GM13976 (cell line): ENCODE measurements around the gene CCDC200.
A peak's percentile ranks its signal among the peaks of the same experiment; 100 is the strongest.

Experiments
- DNase-seq: peaks from one replicate; pipeline ENCODE4 v3.0.0; 2012; ENCODE audit warnings: low spot score
- in situ Hi-C: fragments of 300-500 bp; cut with MboI; formaldehyde crosslinking; loops from one replicate; pipeline ENCODE4 v1.12.0; 2022; ENCODE audit warnings: low sequenced_read_pairs, mixed read lengths, inconsistent platforms; ENCODE audit not compliant: unreplicated experiment
- TF ChIP-seq, protein P1 (sequence below): IDR thresholded peaks from 2 replicates; pipeline ENCODE4 v1.5.1; 2012; ENCODE audit warnings: borderline replicate concordance, mild to moderate bottlenecking; ENCODE audit not compliant: insufficient read depth; ENCODE audit errors: extremely low read depth, missing control alignments, control extremely low read depth

Gene CCDC200

DNA sequence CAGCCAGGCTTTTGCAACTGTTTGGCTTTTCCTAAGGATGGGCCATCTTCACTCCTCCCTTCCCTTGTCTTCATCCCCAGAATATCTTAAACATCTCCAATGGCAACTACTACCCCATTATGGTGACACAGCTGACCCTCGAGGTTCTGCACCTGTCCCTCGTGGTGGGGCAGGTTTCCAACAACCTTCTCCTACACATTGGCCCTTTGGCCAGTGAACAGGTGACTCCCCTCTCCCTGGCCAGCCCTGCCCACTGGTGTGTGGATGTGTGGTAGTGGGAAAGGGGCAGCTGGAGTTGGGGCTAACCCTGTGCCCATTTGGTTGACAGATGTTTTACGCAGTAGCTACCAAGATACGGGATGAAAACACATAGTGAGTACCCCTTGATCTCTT is 12.1 kb downstream of the CCDC200 start:
- in situ Hi-C loops, result loop anchor here (25.0 kb wide), 1 partner anchor 96 kb away; no protein-coding TSS in a partner anchor
- TF ChIP-seq, protein P1, sequence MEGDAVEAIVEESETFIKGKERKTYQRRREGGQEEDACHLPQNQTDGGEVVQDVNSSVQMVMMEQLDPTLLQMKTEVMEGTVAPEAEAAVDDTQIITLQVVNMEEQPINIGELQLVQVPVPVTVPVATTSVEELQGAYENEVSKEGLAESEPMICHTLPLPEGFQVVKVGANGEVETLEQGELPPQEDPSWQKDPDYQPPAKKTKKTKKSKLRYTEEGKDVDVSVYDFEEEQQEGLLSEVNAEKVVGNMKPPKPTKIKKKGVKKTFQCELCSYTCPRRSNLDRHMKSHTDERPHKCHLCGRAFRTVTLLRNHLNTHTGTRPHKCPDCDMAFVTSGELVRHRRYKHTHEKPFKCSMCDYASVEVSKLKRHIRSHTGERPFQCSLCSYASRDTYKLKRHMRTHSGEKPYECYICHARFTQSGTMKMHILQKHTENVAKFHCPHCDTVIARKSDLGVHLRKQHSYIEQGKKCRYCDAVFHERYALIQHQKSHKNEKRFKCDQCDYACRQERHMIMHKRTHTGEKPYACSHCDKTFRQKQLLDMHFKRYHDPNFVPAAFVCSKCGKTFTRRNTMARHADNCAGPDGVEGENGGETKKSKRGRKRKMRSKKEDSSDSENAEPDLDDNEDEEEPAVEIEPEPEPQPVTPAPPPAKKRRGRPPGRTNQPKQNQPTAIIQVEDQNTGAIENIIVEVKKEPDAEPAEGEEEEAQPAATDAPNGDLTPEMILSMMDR, result no peak

DNA sequence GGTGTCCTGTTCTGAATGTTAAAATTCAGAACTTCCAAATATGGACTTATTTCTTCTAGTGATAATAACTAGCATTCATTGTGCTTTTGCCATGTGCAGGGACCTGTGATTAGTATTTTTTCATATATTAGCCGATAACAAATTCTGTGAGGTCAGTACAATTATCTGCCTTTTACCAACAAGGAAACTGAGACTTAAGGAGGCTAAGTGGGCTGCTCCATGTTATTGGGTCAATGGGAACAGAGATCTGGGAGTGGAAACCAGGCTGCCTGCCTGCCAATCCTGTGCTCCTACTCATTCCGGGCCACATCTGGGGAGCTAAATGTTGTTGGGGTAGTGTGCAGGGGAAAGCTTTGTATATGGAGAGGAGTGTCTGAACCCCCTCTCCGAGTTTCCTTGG is 13.1 kb downstream of the CCDC200 start:
- TF ChIP-seq, protein P1, result no peak
- in situ Hi-C loops, result loop anchor here (25.0 kb wide), 1 partner anchor 97 kb away; no protein-coding TSS in a partner anchor
- no peak for DNase-seq

More for the DNA sequence above, 12.1 kb downstream of the CCDC200 start:
- no peak for DNase-seq

DNA sequence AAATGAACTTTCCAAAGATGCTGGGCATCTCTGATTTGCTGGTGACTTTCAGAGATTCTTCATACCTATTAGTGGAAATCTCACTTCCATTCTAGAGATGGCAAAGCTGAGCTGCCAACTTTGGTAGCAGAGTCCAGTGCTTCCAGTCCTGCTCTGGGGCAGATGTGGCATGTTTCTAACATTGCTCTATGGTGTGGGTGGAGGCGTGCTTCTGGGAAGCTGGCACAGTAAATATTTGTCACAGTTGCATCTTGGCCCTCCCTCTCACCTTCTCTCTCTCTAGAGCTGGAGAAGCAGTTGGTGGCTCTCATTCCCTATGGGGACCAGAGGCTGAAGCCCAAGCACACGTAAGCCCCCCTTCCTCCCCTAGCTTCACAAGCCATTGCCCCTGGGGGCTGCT is 14.9 kb downstream of the CCDC200 start:
- in situ Hi-C loops, result loop anchor here (25.0 kb wide), 1 partner anchor 99 kb away; no protein-coding TSS in a partner anchor
- DNase-seq, result no peak

DNA sequence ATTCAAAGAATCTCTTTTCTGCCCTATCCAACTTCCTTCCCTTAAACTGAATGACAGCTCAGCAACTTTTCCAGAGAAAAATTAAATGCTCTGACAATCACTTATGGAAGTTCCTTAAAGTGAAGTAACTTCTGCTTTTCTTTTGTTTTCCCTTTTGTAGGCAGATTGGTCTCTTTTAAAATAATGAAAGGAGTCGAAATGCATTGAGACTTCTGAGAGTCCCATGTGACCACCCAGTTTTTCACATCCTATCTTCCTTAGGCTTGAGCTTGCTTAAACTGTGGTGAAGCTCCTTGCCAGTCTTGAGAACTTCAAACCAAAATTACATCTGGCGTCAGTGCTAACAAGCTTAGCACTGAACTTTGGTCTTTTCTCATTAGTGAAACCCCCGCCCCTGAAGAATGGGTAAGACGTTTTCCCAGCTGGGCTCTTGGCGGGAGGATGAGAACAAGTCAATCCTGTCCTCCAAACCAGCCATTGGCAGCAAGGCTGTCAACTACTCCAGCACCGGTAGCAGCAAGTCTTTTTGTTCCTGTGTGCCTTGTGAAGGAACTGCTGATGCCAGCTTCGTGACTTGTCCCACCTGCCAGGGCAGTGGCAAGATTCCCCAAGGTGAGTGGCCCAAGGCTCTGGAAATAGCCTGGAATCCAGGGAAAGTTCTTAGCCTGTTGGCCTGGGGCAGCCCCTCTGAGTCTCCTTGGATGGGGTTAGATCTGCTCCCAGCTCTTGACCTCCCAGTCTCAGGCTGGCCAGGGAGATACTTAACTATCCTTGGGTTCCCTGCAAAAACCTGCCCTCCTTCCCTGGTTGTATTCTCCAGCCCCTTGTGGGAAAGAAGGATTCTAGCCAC is 15.6 kb downstream of the CCDC200 start:
- TF ChIP-seq, protein P1, result no peak
- in situ Hi-C loops, result loop anchor here (25.0 kb wide), 1 partner anchor 99 kb away; no protein-coding TSS in a partner anchor
- peak; percentile 40 for DNase-seq

More for the DNA sequence above, 14.9 kb downstream of the CCDC200 start:
- TF ChIP-seq, protein P1, result no peak

DNA sequence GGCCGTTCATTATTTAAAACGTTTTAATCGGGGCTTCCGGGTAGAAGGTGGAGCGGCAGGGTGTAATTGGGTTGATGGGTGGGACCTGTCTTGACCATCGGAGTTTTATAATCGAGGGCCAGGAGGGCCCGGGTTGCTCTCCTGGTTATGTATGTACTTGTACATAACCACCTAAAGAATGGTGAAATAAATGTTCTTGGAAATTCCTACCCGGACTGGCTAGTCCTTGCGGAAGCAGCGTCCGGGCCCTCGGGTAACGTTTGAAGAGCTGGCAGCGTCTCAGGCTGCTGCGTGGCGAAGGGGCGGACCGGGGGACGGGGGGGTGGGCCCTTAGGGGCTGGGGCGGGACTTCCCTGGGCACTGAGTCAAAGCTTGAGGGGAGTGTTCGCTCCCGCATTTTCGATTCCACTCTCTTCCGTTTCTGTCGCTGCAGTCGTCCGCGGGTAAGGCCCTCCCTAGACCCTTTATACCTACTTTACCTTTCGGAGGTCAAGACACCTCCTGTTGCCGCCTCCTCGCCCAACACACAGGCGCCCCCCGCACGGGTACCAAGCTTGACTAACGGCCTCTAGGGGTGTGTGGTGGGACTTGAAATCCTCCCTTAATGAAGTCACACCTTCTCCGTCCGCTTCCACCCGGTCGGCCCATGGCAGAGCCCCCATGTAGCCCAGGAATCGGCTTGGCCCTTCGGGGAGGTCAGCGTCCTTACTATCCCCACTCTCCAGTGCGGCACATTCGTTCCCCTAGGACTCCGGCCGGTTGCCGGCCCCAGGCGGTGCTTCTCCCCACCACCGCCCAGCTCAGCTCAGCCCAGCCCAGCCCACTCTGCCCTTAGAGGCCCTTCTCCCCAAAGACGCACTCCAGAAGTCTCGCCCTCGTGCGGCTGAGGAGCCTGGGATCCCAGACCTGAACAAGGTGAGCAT is 16.7 kb downstream of the CCDC200 start, which contains the start of gene TMEM106A:
TSS of gene TMEM106A (plus strand) at position 396 of the 923 bp plus-strand sequence. CDS start 1,167 bp downstream, outside the sequence.
- in situ Hi-C loops, result loop anchor here (25.0 kb wide), 1 partner anchor 101 kb away; no protein-coding TSS in a partner anchor
- TF ChIP-seq, protein P1, result peak; percentile 11
- DNase-seq, result peak; percentile 95

DNA sequence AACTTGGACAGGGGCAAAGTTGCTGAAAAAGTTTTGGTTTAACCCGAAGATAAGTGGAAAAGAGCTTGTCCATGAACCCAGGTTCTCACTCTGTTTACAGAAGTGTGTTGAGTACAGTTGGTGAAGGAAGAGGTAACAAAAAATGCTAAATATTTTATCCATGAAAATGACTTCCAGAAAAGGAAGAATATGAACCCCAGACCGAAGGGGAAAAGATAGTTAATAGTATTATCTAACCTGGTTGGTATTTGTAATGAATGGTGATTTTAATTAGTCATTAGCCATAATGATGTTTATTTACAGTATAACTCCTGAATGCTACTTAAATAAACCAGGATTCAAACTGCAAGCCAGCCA is 17.3 kb downstream of the CCDC200 start:
- in situ Hi-C loops, result loop anchor here (25.0 kb wide), 1 partner anchor 101 kb away; no protein-coding TSS in a partner anchor
- peak; percentile 29 for DNase-seq
- TF ChIP-seq, protein P1, result no peak
